Uterus (tissue), 4 donors: ENCODE results near the gene RBM5. TPM values are rescaled to one million over a fixed set of nuclear protein-coding genes. Genes with fewer than 3 reads are reported as not detected.

Experiments used
- DNase-seq, 2 donors: peaks; one replicate each; pipeline ENCODE4 v3.0.0-alpha.2; 2019 to 2020
- H3K27ac ChIP-seq, 2 donors: fragments of 200-600 bp; sonication (generic); 1 replicate in 1 of 2; 2 replicates in 1 of 2; pipeline ENCODE4 v1.5.1; 2016 to 2018
- H3K27me3 ChIP-seq, 2 donors: fragments of 200-600 bp; sonication (generic); one replicate each; pipeline ENCODE4 v1.5.1; 2018 to 2019; ENCODE audit warnings: control low read depth in 1 of 2
- H3K36me3 ChIP-seq, 2 donors: fragments of 200-600 bp; sonication (generic); one replicate each; pipeline ENCODE4 v1.5.1; 2019; ENCODE audit warnings: control low read depth in 1 of 2
- H3K4me1 ChIP-seq, 2 donors: fragments of 200-600 bp; sonication (generic); one replicate each; pipeline ENCODE4 v1.5.1; 2018 to 2019; ENCODE audit warnings: control low read depth in 1 of 2
- H3K4me3 ChIP-seq, 2 donors: fragments of 200-600 bp; sonication (generic); 1 replicate in 1 of 2; 2 replicates in 1 of 2; pipeline ENCODE4 v1.5.1; 2018 to 2019; ENCODE audit warnings: mild to moderate bottlenecking in 1 of 2
- H3K9me3 ChIP-seq, 2 donors: fragments of 200-600 bp; sonication (generic); one replicate each; pipeline ENCODE4 v1.5.1; 2019; ENCODE audit warnings: control low read depth in 1 of 2
- POLR2A ChIP-seq, 2 donors: fragments of 450-650 bp; IDR thresholded peaks; one replicate each; pipeline ENCODE4 v1.6.1; 2016; ENCODE audit warnings: antibody characterized with exemption in 2 of 2, mild to moderate bottlenecking in 1 of 2, moderate library complexity in 1 of 2
- intact Hi-C: fragments of 100-400 bp; cut with DNase I; formaldehyde crosslinking; loops from one replicate; pipeline ENCODE4 v1.15.1; 2023; ENCODE audit warnings: low total_unique reads
- total RNA-seq, 4 donors: library from RNA; depleted of rRNA in 3 of 4; stranded (reverse); fragments of >200 nt in 3 of 4; gene quantifications; one replicate each; pipeline versions ENCODE4 v1.1.0 to v1.2.4, GENCODE V29; 2014 to 2023
- TF ChIP-seq, protein P1 (sequence below), 4 experiments: fragments of 200-600 bp in 2 of 4; fragments of 450-650 bp in 2 of 4; sonication (generic) in 2 of 4; IDR thresholded peaks; one replicate each; pipeline ENCODE4 v1.5.1; 2016 to 2019; ENCODE audit warnings: antibody characterized with exemption in 4 of 4, mild to moderate bottlenecking in 2 of 4, moderate library complexity in 1 of 4
- donor health status: DM: yes; HTN: yes; CAD: no.

The RBM5 gene
- total RNA-seq, 4 donors from 2014 or later = 154 to 345 (median 197) TPM

DNA sequence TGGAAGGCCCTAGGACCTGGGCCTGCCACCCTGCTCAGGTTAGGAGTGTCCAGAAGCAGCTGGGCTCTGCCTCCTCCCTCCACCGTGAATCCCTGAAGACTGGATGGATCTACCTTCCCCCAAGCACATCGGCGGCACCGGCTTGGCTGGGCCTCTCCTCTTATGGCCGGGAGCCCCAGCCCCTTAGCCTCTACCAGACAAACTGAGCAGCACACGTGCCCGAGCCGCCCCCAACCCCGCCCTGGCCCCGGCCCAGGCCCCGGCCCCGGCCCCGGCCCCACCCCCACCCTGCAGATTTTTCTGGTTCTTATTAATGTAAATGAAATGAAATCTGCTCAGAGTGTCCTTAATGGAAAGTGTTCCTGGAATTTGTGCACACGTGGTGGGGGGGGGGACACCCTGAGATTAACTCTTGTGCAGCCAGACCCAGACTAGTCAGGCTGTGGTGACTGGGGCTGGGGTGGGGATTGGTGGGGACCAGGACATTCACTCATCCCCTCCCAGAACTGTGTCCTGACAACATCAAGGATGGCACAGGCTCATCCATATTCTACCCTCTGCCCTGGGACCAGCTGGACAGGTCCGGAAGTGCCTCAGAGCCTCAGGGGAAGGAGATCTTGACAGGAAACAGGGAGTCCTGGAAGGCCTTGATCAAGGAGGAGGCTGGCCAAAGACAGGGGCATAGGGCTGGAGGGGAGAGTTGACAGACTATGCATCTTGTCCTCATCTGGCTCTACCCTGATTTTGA lies 35.5 kb downstream of the RBM5 start:
- Histone ChIP-seq H3K27me3 (no peaks in the 10 kb centered on the region), H3K4me1 (peaks cover 0 to 3% of the 10 kb centered on the region in 2 donors), H3K4me3 (no peak overlapping the region), H3K36me3 (no peaks in the 10 kb centered on the region), H3K9me3 (no peaks in the 10 kb centered on the region), H3K27ac (no peak overlapping the region)
- TF ChIP-seq POLR2A (IDR thresholded peaks at IDR 0.05) = no peak
- TF ChIP-seq, protein P1, sequence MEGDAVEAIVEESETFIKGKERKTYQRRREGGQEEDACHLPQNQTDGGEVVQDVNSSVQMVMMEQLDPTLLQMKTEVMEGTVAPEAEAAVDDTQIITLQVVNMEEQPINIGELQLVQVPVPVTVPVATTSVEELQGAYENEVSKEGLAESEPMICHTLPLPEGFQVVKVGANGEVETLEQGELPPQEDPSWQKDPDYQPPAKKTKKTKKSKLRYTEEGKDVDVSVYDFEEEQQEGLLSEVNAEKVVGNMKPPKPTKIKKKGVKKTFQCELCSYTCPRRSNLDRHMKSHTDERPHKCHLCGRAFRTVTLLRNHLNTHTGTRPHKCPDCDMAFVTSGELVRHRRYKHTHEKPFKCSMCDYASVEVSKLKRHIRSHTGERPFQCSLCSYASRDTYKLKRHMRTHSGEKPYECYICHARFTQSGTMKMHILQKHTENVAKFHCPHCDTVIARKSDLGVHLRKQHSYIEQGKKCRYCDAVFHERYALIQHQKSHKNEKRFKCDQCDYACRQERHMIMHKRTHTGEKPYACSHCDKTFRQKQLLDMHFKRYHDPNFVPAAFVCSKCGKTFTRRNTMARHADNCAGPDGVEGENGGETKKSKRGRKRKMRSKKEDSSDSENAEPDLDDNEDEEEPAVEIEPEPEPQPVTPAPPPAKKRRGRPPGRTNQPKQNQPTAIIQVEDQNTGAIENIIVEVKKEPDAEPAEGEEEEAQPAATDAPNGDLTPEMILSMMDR (IDR thresholded peaks at IDR 0.05) = no peak
- DNase-seq = no peak
- intact Hi-C loops = loop anchor here (5.0 kb wide), 1 partner anchor 63 kb away; no protein-coding TSS in a partner anchor

DNA sequence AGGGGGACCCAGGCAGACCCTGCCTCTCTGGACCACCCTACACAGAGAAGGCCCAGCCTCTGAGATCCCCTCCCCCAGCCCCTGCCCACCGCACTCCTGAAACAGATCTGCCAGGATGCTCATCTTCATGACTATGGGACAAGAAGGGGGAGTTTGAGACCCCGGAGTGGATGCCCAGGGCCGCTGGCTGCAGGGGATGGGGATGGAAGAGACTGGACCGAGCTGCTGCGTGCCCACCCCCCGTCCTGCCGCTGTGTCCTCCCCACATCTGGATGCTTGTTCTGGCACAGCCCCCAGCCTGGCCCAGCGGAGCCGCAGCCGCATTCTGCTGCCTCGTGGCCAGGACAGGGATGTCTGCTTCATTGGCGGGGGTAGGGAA lies 36.1 kb downstream of the RBM5 start:
- no peaks in the 10 kb centered on the region for H3K27me3 ChIP-seq
- intact Hi-C loops = loop anchor here (5.0 kb wide), 1 partner anchor 63 kb away; no protein-coding TSS in a partner anchor
- no peak for DNase-seq
- H3K4me3 ChIP-seq = no peak overlapping the region
- no peak overlapping the region for H3K27ac ChIP-seq
- H3K9me3 ChIP-seq = no peaks in the 10 kb centered on the region
- TF ChIP-seq POLR2A (IDR thresholded peaks at IDR 0.05) = no peak
- TF ChIP-seq, protein P1 (IDR thresholded peaks at IDR 0.05) = no peak
- H3K36me3 ChIP-seq = no peaks in the 10 kb centered on the region
- peaks cover 0 to 3% of the 10 kb centered on the region in 2 donors for H3K4me1 ChIP-seq

DNA sequence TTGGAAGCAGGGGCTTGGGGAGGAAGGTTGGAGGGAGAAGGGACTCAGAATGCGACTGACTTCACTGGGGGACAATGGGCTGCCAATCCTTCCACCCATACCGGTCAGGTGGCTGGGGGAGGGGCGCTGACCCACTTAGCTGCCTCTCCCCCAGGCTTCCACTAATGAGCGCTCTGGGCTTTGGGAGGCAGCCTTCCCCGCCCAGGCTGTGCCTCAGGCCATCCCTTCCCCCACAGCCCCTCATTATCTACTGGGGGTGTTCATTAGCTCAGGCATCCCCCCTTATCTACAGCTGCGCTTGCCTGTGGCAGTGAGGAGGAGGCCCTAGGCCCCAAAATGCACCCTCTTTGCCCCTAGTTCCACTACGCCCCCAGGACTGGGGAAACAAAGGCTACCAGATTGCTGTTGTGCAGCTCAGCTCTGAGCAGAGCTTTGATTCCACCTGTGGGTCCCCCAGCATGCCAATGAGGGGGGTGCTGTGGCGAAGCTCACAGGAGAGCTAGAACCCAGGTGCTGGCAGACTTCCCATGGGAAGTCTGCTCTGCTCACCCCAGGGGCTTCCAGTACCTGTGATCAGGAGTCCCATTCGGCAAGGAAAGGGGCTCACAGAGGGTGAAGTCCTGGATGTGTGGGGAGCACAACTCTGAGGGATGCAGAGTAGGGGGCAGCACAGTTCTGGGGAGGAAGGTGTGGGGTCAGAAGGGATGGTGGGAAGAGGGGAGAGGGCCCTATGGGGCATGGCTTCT lies 37.0 kb downstream of the RBM5 start:
- no peak for TF ChIP-seq POLR2A (IDR thresholded peaks at IDR 0.05)
- TF ChIP-seq, protein P1 (IDR thresholded peaks at IDR 0.05) = no peak
- Histone ChIP-seq H3K27ac (no peak overlapping the region), H3K4me1 (peaks cover 0 to 3% of the 10 kb centered on the region in 2 donors), H3K9me3 (no peaks in the 10 kb centered on the region), H3K27me3 (no peaks in the 10 kb centered on the region), H3K36me3 (no peaks in the 10 kb centered on the region), H3K4me3 (no peak overlapping the region)
- intact Hi-C loops = no loop called here
- DNase-seq = no peak

DNA sequence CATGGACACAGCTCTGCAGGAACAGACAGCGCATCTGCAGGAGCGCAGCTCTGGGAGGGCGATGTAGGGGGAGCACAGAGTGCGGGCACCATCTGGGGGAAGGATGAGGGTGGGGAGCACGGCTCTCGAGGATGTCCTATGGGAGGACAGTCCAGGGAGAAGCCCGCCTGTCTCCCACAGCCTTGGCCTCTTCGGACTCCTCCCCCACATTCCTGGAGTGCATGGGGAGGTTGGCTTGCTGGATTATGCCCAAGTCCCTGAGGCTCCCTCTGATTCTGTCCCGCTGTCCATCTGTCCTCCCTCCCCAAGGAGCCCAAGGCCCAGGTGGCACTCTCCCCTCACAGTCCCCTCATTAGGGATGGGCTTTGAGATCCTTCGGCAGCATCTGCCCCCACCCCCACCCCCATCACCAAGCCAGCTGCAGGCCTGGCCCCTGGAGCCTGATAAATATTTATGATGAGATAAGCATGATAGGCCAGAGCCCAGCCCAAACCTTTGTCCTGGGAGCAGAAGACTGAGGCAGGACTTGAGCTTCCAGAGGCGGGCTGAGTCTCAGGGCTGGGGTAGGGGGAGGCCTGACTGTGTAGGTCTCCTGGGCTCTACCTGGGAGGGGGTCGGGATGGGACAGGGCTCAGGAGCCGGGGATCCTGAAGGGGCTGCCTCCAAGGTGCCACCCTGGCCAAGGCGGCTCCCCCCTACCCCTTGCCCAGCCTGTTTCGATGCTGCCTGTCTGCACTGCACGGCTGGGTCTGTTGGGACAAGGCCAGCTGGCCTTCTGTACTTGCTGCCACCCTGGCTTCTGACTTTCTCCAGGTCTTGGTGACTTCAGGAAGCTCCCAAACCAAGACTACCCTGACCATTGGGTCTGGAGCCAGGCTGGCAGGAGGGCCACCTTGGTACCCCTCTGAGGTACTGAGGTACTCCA lies 37.8 kb downstream of the RBM5 start:
- H3K36me3 ChIP-seq = no peaks in the 10 kb centered on the region
- H3K9me3 ChIP-seq = no peaks in the 10 kb centered on the region
- peaks cover 0 to 3% of the 10 kb centered on the region in 2 donors for H3K4me1 ChIP-seq
- intact Hi-C loops = no loop called here
- H3K4me3 ChIP-seq = no peak overlapping the region
- no peaks in the 10 kb centered on the region for H3K27me3 ChIP-seq
- no peak overlapping the region for H3K27ac ChIP-seq
- DNase-seq = no peak
- TF ChIP-seq, protein P1 (IDR thresholded peaks at IDR 0.05) = no peak
